ENCODE data around the gene FLNB.

FLNB gene

DNA sequence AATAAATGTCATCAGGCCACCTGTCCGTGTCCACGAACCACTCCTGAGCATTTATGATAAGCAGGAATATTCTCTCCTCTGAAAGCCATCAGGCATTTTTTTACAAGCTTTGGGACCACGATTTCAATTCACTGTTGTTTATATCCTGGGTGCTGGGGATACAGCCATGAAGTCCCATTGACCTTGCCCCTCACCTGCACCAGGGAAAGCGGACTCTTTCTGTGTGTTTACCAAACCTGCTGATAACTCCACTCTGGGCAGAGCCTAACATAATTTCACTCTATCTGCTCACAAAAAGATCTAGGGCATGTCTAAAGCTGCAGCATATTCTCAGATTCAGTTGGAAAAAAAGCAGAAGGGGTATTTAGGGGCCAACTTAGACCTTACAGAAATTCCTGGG, 197.8 kb downstream of the FLNB start:
- no peak for DNase-seq (ENCODE audit: low read depth)

DNA sequence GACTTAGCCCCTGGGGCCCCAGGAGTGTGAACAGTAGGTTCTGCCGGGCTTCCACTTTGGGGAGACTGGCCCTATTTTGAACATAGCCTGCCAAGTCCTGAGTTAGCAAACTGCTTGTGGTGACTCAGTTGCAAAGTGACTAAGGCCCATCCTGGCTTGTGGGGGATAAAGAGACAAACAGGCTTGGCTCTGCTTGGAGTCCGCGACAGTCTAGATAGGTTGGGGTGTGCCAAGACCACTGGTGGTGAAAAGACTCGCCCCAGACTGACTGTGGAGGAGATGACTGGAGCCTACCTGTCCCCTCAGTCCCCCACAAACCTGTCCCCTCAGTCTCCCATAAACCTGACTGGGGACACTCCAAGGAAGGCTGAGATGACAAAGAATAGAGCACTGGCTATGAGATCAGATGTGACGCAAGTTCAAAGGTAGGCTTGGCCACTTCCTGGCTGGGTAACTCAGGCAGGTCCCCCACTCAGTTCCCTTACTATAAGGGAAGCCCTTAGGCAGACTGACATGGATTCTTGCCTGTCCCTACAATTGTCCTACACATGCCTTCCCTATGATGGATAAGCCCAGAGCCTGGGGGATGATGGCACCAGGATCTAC, 198.3 kb downstream of the FLNB start:
- DNase-seq (ENCODE audit: low read depth) = no peak

GRCh38 chr3:58207954-58208353, 199.7 kb downstream of the FLNB start:
- DNase-seq (ENCODE audit: low read depth) = no peak

GRCh38 chr3:58209933-58210332, 201.7 kb downstream of the FLNB start:
- no peak for DNase-seq (ENCODE audit: low read depth)

- DNase-seq (ENCODE audit: low read depth) = no peak
Measured at GRCh38 chr3:58210761-58211460, 202.7 kb downstream of the FLNB start, which contains the start of gene DNASE1L3. Gene DNASE1L3 (minus strand): TSS chr3:58210972. CDS start chr3:58210906, 66 bp downstream.

DNA sequence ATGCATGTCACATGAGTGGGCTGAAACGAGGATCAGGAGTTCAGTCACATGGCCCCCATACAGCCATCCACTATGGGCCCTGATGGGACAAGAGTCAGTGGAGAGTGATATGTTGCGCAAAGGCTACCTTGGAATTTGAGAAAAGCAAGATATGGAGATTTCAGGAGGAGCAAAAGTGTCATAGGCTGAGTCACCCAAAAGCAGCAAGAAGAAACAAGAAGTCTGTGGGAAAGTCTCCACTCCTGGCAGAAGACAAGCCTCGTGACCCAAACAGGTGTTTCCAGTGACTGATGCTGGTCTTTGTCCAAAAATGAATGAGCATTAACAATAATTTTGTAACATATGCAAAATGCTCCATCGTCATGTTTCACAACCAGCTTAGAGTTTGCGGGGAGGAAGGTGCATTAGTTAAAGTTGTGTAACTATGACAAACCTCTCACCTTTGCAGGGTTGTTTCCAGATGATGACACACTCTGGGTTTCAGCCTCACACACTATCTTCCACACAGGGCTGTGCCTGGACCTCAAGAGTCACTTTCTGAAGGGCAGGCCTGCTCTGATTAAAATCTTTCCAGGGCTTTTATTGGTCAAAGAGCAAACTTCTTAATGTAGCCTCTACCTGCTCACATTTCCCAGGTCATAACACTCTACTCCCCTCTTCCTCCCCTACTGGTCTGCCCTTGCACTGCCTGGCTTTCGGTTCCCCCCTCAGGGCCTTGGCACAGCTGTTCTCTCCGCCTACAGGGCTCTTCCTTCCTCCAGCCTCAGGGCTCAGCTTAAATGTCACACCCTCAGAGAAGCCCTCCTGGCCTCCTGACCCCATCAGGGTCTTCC, 206.5 kb downstream of the FLNB start:
- DNase-seq (ENCODE audit: low read depth) = no peak

DNA sequence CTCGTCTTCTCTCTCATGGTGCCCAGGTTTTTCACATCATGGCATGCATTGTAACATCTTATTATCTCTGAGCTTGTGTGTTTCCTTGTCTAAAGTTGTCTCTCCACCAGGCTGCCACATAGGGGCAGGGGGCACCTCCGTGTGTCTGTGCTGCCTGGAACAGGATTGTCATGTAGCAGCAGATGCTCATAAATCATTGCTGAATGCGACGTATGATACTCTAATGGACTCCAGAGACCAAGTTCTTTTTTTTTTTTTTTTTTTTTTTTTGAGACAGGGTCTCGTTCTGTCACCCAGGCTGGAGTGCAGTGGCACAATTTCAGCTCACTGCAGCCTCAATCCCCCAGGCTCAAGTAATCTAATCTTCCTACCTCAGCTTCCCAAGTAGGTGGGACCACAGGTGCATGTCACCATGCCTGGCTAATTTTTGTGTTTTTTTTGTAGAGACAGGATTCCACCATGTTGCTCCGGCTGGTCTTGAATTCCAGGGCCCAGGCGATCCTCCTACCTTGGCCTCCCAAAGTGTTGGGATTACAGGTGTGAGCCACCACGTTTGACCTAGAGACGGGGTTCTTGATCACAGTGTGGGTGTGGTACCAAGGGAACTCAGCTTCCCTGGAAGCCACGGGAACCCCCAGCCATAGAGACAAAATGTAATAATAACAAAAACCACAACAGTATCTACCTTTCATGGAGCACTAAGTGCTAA, 207.2 kb downstream of the FLNB start:
- no peak for DNase-seq (ENCODE audit: low read depth)

GRCh38 chr3:58216496-58217195, 208.4 kb downstream of the FLNB start:
- no peak for DNase-seq (ENCODE audit: low read depth)

- peak; percentile 33 for DNase-seq (ENCODE audit: low read depth)
Measured at GRCh38 chr3:58217209-58217811, 209.1 kb downstream of the FLNB start.

DNA sequence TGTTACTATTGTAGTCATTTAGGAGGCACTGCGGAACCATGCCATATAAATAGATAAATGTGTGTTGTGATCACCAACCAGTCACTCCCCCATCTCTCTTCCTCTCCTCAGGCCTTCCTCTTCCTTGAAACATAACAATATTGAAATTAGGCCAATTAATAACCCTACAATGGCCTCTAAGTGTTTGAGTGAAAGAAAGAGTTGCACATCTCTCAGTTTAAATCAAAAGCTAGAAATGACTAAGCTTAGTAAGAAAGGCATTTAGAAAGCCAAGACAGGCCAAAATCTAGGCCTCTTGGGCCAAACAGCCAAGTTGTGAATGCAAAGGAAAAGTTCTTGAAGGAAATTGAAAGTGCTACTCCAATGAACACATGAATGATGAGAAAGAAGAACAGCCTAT, 210.7 kb downstream of the FLNB start:
- DNase-seq (ENCODE audit: low read depth) = no peak

Measured in activated gamma-delta T cell treated with anti-CD3 and anti-CD28 coated beads, Interleukin-2, amount 50 U/mL, for 16 hours (primary cell).